ENCODE measurements around the gene NLRP12.

DNA sequence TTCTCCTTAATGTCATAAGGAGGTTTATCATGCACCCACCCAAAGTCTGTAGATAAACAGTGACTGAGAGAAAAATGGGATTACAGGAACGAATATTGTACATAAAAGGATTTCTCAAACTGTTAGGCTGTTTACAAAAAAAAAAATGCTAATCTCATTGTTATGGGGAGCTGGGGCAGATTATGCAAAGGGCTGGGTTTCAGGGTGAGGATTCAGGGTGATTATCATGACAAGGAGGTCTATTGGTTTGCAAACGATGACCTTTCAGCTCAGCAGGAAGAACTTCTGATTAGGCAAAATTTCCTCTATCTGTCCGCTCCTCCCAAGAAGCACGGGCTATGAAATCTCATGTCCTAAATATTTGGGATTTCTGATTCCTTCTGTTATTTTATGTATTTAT is 41.4 kb downstream of the NLRP12 start:
- TF ChIP-seq MEIS1 (CRISPR knock-in tag; IDR thresholded peaks at IDR 0.05; ENCODE audit: borderline replicate concordance) (no peak), KLF1 (tag by site-specific recombination; IDR thresholded peaks at IDR 0.05) (no peak), ZNF707 (tag by site-specific recombination; IDR thresholded peaks at IDR 0.05) (no peak), ZSCAN23 (tag by site-specific recombination; IDR thresholded peaks at IDR 0.05) (no peak), PRDM1 (tag by site-specific recombination; IDR thresholded peaks at IDR 0.05) (no peak), ZNF624 (tag by site-specific recombination; IDR thresholded peaks at IDR 0.05) (no peak), ZBTB7A (tag by site-specific recombination; IDR thresholded peaks at IDR 0.05; ENCODE audit: low read depth) (no peak), ZNF157 (tag by site-specific recombination; IDR thresholded peaks at IDR 0.05) (no peak), ZNF223 (tag by site-specific recombination; IDR thresholded peaks at IDR 0.05) (no peak), OVOL3 (tag by site-specific recombination; IDR thresholded peaks at IDR 0.05) (no peak), ZNF274 (IDR thresholded peaks at IDR 0.05; ENCODE audit: low read length) (no peak), ZNF274 (tag by site-specific recombination; IDR thresholded peaks at IDR 0.05; ENCODE audit: borderline replicate concordance) (no peak)
- TF ChIP-seq, protein P1, sequence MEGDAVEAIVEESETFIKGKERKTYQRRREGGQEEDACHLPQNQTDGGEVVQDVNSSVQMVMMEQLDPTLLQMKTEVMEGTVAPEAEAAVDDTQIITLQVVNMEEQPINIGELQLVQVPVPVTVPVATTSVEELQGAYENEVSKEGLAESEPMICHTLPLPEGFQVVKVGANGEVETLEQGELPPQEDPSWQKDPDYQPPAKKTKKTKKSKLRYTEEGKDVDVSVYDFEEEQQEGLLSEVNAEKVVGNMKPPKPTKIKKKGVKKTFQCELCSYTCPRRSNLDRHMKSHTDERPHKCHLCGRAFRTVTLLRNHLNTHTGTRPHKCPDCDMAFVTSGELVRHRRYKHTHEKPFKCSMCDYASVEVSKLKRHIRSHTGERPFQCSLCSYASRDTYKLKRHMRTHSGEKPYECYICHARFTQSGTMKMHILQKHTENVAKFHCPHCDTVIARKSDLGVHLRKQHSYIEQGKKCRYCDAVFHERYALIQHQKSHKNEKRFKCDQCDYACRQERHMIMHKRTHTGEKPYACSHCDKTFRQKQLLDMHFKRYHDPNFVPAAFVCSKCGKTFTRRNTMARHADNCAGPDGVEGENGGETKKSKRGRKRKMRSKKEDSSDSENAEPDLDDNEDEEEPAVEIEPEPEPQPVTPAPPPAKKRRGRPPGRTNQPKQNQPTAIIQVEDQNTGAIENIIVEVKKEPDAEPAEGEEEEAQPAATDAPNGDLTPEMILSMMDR (tag by site-specific recombination; IDR thresholded peaks at IDR 0.05): no peak
- TF ChIP-seq, protein P2, sequence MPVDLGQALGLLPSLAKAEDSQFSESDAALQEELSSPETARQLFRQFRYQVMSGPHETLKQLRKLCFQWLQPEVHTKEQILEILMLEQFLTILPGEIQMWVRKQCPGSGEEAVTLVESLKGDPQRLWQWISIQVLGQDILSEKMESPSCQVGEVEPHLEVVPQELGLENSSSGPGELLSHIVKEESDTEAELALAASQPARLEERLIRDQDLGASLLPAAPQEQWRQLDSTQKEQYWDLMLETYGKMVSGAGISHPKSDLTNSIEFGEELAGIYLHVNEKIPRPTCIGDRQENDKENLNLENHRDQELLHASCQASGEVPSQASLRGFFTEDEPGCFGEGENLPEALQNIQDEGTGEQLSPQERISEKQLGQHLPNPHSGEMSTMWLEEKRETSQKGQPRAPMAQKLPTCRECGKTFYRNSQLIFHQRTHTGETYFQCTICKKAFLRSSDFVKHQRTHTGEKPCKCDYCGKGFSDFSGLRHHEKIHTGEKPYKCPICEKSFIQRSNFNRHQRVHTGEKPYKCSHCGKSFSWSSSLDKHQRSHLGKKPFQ (tag by site-specific recombination; IDR thresholded peaks at IDR 0.05): no peak
